ENCODE data around the gene NDUFC2.

- no peak for TF ChIP-seq CTCF (IDR thresholded peaks at IDR 0.05)
- no peak for TF ChIP-seq EZH2 (IDR thresholded peaks at IDR 0.05; ENCODE audit: borderline replicate concordance, insufficient read depth, low read depth, low read length, poor library complexity, severe bottlenecking)
Observed at GRCh38 chr11:78100676-78101472, 21.2 kb upstream of the NDUFC2 start.

Measured in B cell (primary cell).